SU-DHL-6 (cell line): Measurements from ENCODE around the gene GRAMD2B.

Source experiments
- H2AFZ ChIP-seq: fragments of 200-600 bp; sonication (generic); 2 replicates; pipeline ENCODE4 v1.6.1; 2014; ENCODE audit warnings: low read depth, mild to moderate bottlenecking, moderate library complexity, mixed read lengths, antibody characterized with exemption, low read length; ENCODE audit not compliant: severe bottlenecking
- H3F3A ChIP-seq: fragments of 200-600 bp; shearing (Covaris generic); 2 replicates; pipeline ENCODE4 v1.6.0; 2016; ENCODE audit warnings: antibody characterized with exemption, mild to moderate bottlenecking; ENCODE audit not compliant: insufficient read depth
- H3K27ac ChIP-seq: fragments of 200-600 bp; sonication (generic); 2 replicates; pipeline ENCODE4 v1.5.1; 2016; ENCODE audit warnings: low read depth, mild to moderate bottlenecking, low read length, moderate library complexity, mixed read lengths
- H3K27me3 ChIP-seq: fragments of 200-600 bp; sonication (generic), shearing (Covaris generic); 2 replicates; pipeline ENCODE4 v1.6.0; 2014; ENCODE audit warnings: mild to moderate bottlenecking, low read length
- H3K36me3 ChIP-seq: fragments of 200-600 bp; sonication (generic); 2 replicates; pipeline ENCODE4 v1.6.1; 2014; ENCODE audit warnings: mild to moderate bottlenecking, low read length, mixed read lengths
- H3K4me2 ChIP-seq: fragments of 300-600, 200-600 bp; shearing (Covaris generic), sonication (generic); 2 replicates; pipeline ENCODE4 v1.6.0; 2014; ENCODE audit warnings: low read length, low read depth, mild to moderate bottlenecking; ENCODE audit not compliant: poor library complexity, severe bottlenecking
- H3K4me3 ChIP-seq: fragments of 200-600 bp; sonication (generic); 2 replicates; pipeline ENCODE4 v1.5.1; 2014; ENCODE audit warnings: antibody characterized with exemption, low read length, mild to moderate bottlenecking, mixed read lengths; ENCODE audit not compliant: insufficient read depth, poor library complexity, severe bottlenecking
- H3K79me2 ChIP-seq: fragments of 200-600 bp; sonication (generic); 2 replicates; pipeline ENCODE4 v1.6.1; 2014; ENCODE audit warnings: mild to moderate bottlenecking, low read length, moderate library complexity; ENCODE audit not compliant: insufficient read depth
- H3K9ac ChIP-seq: fragments of 200-600 bp; sonication (generic); 2 replicates; pipeline ENCODE4 v1.7.0; 2014; ENCODE audit warnings: mild to moderate bottlenecking, low read length
- H3K9me2 ChIP-seq: fragments of 200-600 bp; sonication (generic); replicated peaks from 2 replicates; pipeline ENCODE4 v1.6.1; 2014; ENCODE audit warnings: low read length; ENCODE audit not compliant: insufficient read depth
- H3K9me3 ChIP-seq: fragments of 200-600 bp; sonication (generic); 2 replicates; pipeline ENCODE4 v1.6.1; 2014; ENCODE audit warnings: low read length, mixed read lengths; ENCODE audit not compliant: insufficient read depth
- H4K20me1 ChIP-seq: fragments of 200-600 bp; sonication (generic); 2 replicates; pipeline ENCODE4 v1.6.1; 2014; ENCODE audit warnings: low read depth, mild to moderate bottlenecking, antibody characterized with exemption, low read length, moderate library complexity, mixed read lengths
- CTCF ChIP-seq: fragments of 200-600 bp; sonication (generic); IDR thresholded peaks from one replicate; pipeline ENCODE4 v1.5.1; 2017; ENCODE audit warnings: antibody characterized with exemption, mild to moderate bottlenecking, low read length, moderate library complexity; ENCODE audit not compliant: insufficient read depth, poor library complexity, severe bottlenecking
- EZH2phosphoT487 ChIP-seq: fragments of 200-600 bp; sonication (generic), shearing (Covaris generic); conservative IDR thresholded peaks from 2 replicates; pipeline ENCODE4 v1.6.1; 2018; ENCODE audit warnings: mild to moderate bottlenecking, antibody characterized with exemption, low read length, moderate library complexity, mixed read lengths

GRAMD2B gene

GRCh38 chr5:126488443-126489065, 65.3 kb downstream of the GRAMD2B start:
- TF ChIP-seq EZH2phosphoT487 = no peak
- no peak for TF ChIP-seq CTCF
- H3K9me3 ChIP-seq = no peaks in the 10 kb centered on the region
- H3K79me2 ChIP-seq = no peaks in the 10 kb centered on the region
- H3K36me3 ChIP-seq = no peaks in the 10 kb centered on the region
- H3K9ac ChIP-seq = no peak overlapping the region
- no peaks in the 10 kb centered on the region for H3F3A ChIP-seq
- no peak overlapping the region for H3K27ac ChIP-seq
- no peak overlapping the region for H2AFZ ChIP-seq
- no peaks in the 10 kb centered on the region for H3K27me3 ChIP-seq
- no peaks in the 10 kb centered on the region for H3K9me2 ChIP-seq
- no peak overlapping the region for H3K4me2 ChIP-seq
- H3K4me3 ChIP-seq = no peak overlapping the region
- no peaks in the 10 kb centered on the region for H4K20me1 ChIP-seq

DNA sequence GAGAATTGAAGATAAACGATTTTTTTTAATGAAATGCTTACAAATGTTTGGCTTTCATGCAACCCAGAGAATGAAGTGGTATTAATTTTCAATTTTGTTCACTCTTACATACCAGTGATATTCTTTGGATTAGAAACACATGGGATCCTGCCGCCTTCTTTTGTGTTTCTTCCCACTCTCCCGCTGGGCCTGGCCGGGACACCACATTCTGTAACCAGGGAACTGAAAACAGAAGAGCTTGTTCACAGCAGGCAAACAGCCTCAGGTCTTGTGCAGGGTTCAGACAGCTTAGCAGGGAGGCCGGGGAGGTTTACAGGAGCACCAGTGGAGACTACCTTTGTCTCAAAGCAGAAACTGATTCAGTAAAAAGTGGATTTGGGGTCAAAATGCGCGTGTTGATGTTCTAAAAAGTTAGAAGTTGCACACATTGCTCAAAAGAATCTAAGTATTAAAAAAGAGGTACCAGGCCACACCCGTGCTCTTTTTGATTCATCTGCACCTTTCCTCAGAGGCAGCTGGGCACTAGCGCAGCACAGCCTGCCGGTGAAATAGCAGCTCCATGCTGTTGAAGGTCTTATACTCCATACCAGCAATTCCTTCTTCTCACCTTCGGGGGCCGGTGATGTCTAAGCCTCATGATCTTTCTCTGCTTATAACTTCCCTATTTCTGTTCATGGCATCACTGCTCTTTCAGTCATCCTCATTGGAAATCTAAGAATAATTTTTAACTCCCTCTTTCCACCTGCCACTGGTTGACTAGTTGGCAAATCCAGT, 67.1 kb downstream of the GRAMD2B start:
- no peak overlapping the region for H3K4me2 ChIP-seq
- no peaks in the 10 kb centered on the region for H3F3A ChIP-seq
- H3K9me2 ChIP-seq = no peaks in the 10 kb centered on the region
- H2AFZ ChIP-seq = no peak overlapping the region
- no peaks in the 10 kb centered on the region for H3K36me3 ChIP-seq
- TF ChIP-seq CTCF (no peak), EZH2phosphoT487 (no peak)
- no peaks in the 10 kb centered on the region for H3K79me2 ChIP-seq
- no peak overlapping the region for H3K27ac ChIP-seq
- no peak overlapping the region for H3K9ac ChIP-seq
- no peaks in the 10 kb centered on the region for H4K20me1 ChIP-seq
- H3K27me3 ChIP-seq = no peaks in the 10 kb centered on the region
- no peak overlapping the region for H3K4me3 ChIP-seq
- no peaks in the 10 kb centered on the region for H3K9me3 ChIP-seq

- TF ChIP-seq EZH2phosphoT487 (no peak), CTCF (no peak)
- Histone ChIP-seq H4K20me1 (no peaks in the 10 kb centered on the region), H3K9me3 (no peaks in the 10 kb centered on the region)
Measured at GRCh38 chr5:126492939-126493338, 69.7 kb downstream of the GRAMD2B start.

More at GRCh38 chr5:126492939-126493338, 69.7 kb downstream of the GRAMD2B start:
- no peaks in the 10 kb centered on the region for H3F3A ChIP-seq
- no peaks in the 10 kb centered on the region for H3K27me3 ChIP-seq
- no peak overlapping the region for H3K27ac ChIP-seq
- no peak overlapping the region for H3K4me3 ChIP-seq
- no peaks in the 10 kb centered on the region for H3K9me2 ChIP-seq
- H3K79me2 ChIP-seq = no peaks in the 10 kb centered on the region
- no peaks in the 10 kb centered on the region for H3K36me3 ChIP-seq
- H3K9ac ChIP-seq = no peak overlapping the region
- H2AFZ ChIP-seq = no peak overlapping the region
- H3K4me2 ChIP-seq = no peak overlapping the region
